T-helper 1 cell treated with Interleukin-12 subunit alpha and Interleukin-12 subunit beta and Interleukin-4 antibody, amounts not matched to agents 30 ng/mL and 1 ng/mL, for 36 hours (primary cell): ENCODE results near the gene TYROBP. TPM values are rescaled to one million over a fixed set of nuclear protein-coding genes. Genes with fewer than 3 reads are reported as not detected.

Experiments
- intact Hi-C: fragments of 100-400 bp; cut with micrococcal nuclease; formaldehyde crosslinking; loops from one replicate; pipeline ENCODE4 v1.15.1; 2024
- total RNA-seq: library from RNA; stranded (reverse); gene quantifications from 2 replicates; pipeline ENCODE4 v1.2.3, GENCODE V29; 2022

TYROBP gene
- total RNA-seq, 1 donor from 2014 or later: not detected

- intact Hi-C loops: loop anchor here (1.0 kb wide), 1 partner anchor 10 kb away; no protein-coding TSS in a partner anchor
These were observed 29.0 kb downstream of the TYROBP start for GRCh38 chr19:35879068-35879467.

DNA sequence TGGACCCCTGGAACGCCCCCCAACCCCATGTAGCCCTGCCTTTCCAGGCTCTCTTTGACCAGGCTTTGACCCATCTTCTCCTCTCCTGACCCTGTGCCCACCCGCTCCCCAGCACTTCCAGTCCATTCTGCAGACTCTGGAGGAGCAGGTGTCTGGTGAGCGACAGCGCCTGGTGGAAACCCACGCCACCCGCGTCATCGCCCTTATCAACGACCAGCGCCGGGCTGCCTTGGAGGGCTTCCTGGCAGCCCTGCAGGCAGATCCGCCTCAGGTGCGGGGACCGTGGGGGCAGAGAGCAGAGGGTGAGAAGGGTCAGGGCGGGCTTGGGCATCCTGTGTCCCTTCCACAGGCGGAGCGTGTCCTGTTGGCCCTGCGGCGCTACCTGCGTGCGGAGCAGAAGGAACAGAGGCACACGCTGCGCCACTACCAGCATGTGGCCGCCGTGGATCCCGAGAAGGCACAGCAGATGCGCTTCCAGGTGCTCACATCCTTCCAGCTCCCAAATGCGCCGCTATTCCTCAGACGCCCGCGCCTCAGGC is 33.6 kb downstream of the TYROBP start:
- intact Hi-C loops: no loop called here

DNA sequence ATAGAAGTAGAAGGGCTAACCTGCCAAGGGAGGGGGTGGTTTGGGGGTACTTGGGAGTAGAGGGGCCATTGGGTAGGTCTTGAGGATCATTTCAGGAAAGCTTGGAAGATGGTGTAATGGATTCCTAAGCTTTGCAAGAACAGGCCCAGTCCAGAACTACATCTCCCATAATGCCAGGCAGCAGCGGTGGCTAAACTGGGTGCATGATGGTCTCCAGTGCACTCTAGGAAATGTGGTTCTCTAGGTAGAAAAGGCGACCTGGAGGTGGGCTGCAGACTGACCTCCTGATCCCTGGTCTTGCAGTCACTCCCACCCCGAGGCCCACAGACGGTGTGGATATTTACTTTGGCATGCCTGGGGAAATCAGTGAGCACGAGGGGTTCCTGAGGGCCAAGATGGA is 35.9 kb downstream of the TYROBP start:
- intact Hi-C loops: no loop called here

DNA sequence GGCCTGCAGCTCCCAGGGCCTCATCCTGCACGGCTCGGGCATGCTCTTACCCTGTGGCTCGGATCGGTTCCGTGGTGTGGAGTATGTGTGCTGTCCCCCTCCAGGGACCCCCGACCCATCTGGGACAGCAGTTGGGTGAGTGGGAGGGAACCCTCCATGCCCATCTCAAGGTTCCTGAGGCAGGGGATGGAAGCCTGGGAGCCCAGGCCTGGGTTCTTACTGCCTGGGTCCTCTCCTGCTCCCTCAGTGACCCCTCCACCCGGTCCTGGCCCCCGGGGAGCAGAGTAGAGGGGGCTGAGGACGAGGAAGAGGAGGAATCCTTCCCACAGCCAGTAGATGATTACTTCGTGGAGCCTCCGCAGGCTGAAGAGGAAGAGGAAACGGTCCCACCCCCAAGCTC is 36.5 kb downstream of the TYROBP start:
- intact Hi-C loops: no loop called here

GRCh38 chr19:35870798-35871197 is 37.3 kb downstream of the TYROBP start:
- intact Hi-C loops: loop anchor here (1.0 kb wide), 2 partner anchors 95 to 184 kb away; partner anchors contain the start of genes ARHGAP33, THAP8 and WDR62

GRCh38 chr19:35870124-35870736 is 37.9 kb downstream of the TYROBP start:
- intact Hi-C loops: loop anchor here (1.0 kb wide), 2 partner anchors 95 to 184 kb away; partner anchors contain the start of genes ARHGAP33, THAP8 and WDR62

DNA sequence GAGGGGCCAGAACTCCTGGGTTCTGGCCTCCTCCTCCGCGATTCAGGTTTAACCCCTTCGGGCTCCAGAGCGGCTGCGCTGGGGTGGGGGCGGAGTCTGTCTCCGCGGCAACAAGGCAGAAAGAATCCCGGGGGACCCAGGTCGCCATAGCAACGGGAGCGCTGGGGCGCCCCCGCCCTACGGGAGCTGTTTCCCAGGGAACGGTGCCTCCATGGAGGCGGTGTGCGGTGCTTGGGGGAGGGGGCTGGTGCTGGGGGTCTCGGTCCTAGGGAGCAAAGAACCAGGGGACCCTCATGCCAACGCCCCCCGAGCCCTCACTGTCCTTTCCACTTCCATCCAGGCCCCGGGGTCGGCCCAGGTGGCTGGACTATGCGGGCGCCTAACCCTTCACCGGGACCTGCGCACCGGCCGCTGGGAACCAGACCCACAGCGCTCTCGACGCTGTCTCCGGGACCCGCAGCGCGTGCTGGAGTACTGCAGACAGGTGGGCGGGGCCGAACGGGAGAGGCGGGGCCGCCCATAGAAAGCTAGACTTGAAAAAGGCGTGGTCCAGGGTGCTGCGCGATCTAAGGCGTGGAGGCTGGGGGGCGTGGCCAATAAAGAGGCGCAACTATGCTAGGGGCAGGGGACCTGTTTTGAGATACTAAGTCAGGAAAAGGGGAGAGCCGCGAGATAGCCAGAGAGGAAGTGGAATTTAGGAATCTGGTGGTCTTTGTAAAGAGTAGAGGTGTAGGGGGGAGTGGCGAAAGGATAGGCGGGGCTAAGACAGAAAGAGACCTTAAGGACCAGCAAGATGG is 38.6 kb downstream of the TYROBP start:
- intact Hi-C loops: loop anchor here (1.0 to 2.0 kb wide), 10 partner anchors 10 to 221 kb away; partner anchors contain the start of genes ALKBH6, ARHGAP33, COX6B1 and PSENEN

GRCh38 chr19:35868823-35869326 is 39.2 kb downstream of the TYROBP start:
- intact Hi-C loops: loop anchor here (1.0 to 2.0 kb wide), 8 partner anchors 10 to 221 kb away; partner anchors contain the start of genes ALKBH6, COX6B1, PSENEN and U2AF1L4

GRCh38 chr19:35868172-35868822 is 39.8 kb downstream of the TYROBP start, which contains the start of gene APLP1:
TSS of gene APLP1 (plus strand) at chr19:35868574. CDS start at chr19:35868637, 63 bp downstream.
- intact Hi-C loops: loop anchor here (2.0 kb wide), 1 partner anchor 175 kb away; no protein-coding TSS in a partner anchor

- intact Hi-C loops: no loop called here
These were observed 45.1 kb downstream of the TYROBP start for GRCh38 chr19:35863018-35863417.

GRCh38 chr19:35862528-35862927 is 45.6 kb downstream of the TYROBP start:
- intact Hi-C loops: no loop called here

DNA sequence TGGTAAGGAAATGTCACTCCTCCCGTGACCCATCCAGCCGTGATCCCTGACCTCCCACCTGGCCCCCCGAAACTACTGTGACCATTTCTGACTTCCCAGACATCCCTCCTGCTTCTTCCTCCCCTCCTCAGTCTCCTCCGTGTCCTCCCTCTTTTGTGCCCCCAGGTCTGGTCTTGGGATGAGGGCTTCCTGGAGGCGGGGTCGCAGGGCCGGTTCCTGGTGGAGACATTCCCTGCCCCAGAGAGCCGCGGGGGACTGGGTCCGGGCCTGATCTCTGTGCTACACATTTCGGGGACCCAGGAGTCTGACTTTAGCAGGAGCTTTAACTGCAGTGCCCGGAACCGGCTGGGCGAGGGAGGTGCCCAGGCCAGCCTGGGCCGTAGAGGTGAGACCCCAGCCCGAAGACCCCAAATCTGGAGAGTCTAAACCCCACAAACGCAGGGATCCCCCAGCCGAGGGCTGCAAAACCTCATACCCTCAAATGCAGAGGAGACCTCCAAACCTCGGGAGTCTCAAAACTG is 46.4 kb downstream of the TYROBP start:
- intact Hi-C loops: no loop called here

GRCh38 chr19:35860818-35861639 is 47.1 kb downstream of the TYROBP start:
- intact Hi-C loops: no loop called here

GRCh38 chr19:35860436-35860817 is 47.7 kb downstream of the TYROBP start:
- intact Hi-C loops: no loop called here

DNA sequence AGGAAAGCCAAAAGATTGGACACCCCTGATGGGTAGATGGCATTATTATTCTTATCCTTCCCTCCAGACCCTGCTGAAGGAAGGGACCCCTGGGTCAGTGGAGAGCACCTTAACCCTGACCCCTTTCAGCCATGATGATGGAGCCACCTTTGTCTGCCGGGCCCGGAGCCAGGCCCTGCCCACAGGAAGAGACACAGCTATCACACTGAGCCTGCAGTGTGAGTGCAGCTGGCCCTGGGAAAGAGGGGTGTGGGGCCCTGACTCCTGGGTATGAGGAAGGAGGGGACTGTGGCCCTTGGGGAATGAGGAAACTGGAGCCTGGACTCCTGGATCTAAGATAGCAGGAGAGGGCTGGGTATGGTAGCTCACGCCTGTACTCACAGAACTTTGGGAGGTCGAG is 48.7 kb downstream of the TYROBP start:
- intact Hi-C loops: no loop called here

DNA sequence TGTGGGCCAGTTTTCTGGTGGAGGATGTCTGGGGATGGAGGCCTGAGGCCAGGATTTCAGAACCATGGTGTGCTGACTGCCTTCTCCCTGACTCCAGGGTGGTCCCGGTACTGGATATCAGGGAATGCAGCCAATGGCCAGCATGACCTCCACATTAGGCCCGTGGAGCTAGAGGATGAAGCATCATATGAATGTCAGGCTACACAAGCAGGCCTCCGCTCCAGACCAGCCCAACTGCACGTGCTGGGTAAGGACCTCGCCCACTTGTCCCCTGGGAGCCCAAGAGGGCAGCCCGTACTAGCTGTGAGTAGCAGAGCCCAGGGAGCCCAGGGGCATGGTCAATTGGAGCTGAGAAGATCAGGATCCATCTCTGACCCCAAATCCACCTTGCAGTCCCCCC is 49.8 kb downstream of the TYROBP start:
- intact Hi-C loops: no loop called here

GRCh38 chr19:35856546-35857149 is 51.4 kb downstream of the TYROBP start, which contains the start of gene KIRREL2:
TSS of gene KIRREL2 (plus strand) at chr19:35856911. CDS start at chr19:35857120, 209 bp downstream.
- intact Hi-C loops: no loop called here
